ENCODE data around the gene MARK4. TPM values are rescaled to one million over a fixed set of nuclear protein-coding genes. Genes with fewer than 3 reads are reported as not detected.

MARK4 gene
- total RNA-seq, 2 experiments from 2014 or later = 18.1 to 19.8 TPM

- TF ChIP-seq, protein P1, sequence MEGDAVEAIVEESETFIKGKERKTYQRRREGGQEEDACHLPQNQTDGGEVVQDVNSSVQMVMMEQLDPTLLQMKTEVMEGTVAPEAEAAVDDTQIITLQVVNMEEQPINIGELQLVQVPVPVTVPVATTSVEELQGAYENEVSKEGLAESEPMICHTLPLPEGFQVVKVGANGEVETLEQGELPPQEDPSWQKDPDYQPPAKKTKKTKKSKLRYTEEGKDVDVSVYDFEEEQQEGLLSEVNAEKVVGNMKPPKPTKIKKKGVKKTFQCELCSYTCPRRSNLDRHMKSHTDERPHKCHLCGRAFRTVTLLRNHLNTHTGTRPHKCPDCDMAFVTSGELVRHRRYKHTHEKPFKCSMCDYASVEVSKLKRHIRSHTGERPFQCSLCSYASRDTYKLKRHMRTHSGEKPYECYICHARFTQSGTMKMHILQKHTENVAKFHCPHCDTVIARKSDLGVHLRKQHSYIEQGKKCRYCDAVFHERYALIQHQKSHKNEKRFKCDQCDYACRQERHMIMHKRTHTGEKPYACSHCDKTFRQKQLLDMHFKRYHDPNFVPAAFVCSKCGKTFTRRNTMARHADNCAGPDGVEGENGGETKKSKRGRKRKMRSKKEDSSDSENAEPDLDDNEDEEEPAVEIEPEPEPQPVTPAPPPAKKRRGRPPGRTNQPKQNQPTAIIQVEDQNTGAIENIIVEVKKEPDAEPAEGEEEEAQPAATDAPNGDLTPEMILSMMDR (IDR thresholded peaks at IDR 0.05) = no peak
- intact Hi-C loops (cut with DNase I, micrococcal nuclease) = no loop called here
- peak in 1 of 14 experiments; percentile 13 for DNase-seq
- Histone ChIP-seq H3K27me3 (ENCODE audit: control insufficient read depth in 1 of 2, insufficient read depth in 2 of 2, low read length in 2 of 2) (peaks cover 0 to 12% of the 10 kb centered on the region in 2 experiments), H3K27ac (ENCODE audit: low read depth in 1 of 2, low read length in 2 of 2) (no peak overlapping the region), H3K36me3 (ENCODE audit: insufficient read depth, low read length) (peaks cover 22% of the 10 kb centered on the region), H3K9me3 (ENCODE audit: control insufficient read depth in 1 of 2, insufficient read depth in 1 of 2, low read length in 2 of 2) (peaks cover 0 to 12% of the 10 kb centered on the region in 2 experiments), H3K4me1 (ENCODE audit: insufficient read depth, low read length) (no peaks in the 10 kb centered on the region), H3K4me3 (ENCODE audit: low read length) (no peak overlapping the region)
- no peaks in the 10 kb centered on the region for H3K4me1 Mint-ChIP-seq (ENCODE audit: low read depth)
- H3K36me3 Mint-ChIP-seq (ENCODE audit: low read depth) = peaks cover 25% of the 10 kb centered on the region
- H3K4me3 Mint-ChIP-seq = no peak overlapping the region
- peaks cover 7% of the 10 kb centered on the region for H3K27me3 Mint-ChIP-seq
- ChIA-PET CTCF (no interaction called here), POLR2A (no interaction called here)
- no peak overlapping the region for H3K27ac Mint-ChIP-seq
- no peaks in the 10 kb centered on the region for H3K9me3 Mint-ChIP-seq
- no peak for ATAC-seq (ENCODE audit: poor library complexity)
These were observed 99.5 kb downstream of the MARK4 start for GRCh38 chr19:45350477-45351058.

- Mint-ChIP-seq H3K27ac (no peak overlapping the region), H3K27me3 (no peaks in the 10 kb centered on the region), H3K4me3 (no peak overlapping the region), H3K4me1 (ENCODE audit: low read depth) (no peaks in the 10 kb centered on the region), H3K36me3 (ENCODE audit: low read depth) (peaks cover 27% of the 10 kb centered on the region), H3K9me3 (no peaks in the 10 kb centered on the region)
- peaks cover 22% of the 10 kb centered on the region for H3K36me3 ChIP-seq (ENCODE audit: insufficient read depth, low read length)
- TF ChIP-seq, protein P1 (IDR thresholded peaks at IDR 0.05) = no peak
- POLR2A ChIA-PET = no interaction called here
- H3K4me3 ChIP-seq (ENCODE audit: low read length) = no peak overlapping the region
- no peak overlapping the region for H3K27ac ChIP-seq (ENCODE audit: low read depth in 1 of 2, low read length in 2 of 2)
- peaks cover 0 to 9% of the 10 kb centered on the region in 2 experiments for H3K9me3 ChIP-seq (ENCODE audit: control insufficient read depth in 1 of 2, insufficient read depth in 1 of 2, low read length in 2 of 2)
- no peaks in the 10 kb centered on the region for H3K4me1 ChIP-seq (ENCODE audit: insufficient read depth, low read length)
- no peak for DNase-seq
- no peak for ATAC-seq (ENCODE audit: poor library complexity)
- peaks cover 0 to 4% of the 10 kb centered on the region in 2 experiments for H3K27me3 ChIP-seq (ENCODE audit: control insufficient read depth in 1 of 2, insufficient read depth in 2 of 2, low read length in 2 of 2)
- CTCF ChIA-PET = interaction anchor here (1.0 kb wide), 1 partner anchor 134 kb away, joined by 3 read pairs; no protein-coding TSS in a partner anchor
- intact Hi-C loops (cut with DNase I, micrococcal nuclease) = no loop called here
These were observed 100.4 kb downstream of the MARK4 start for GRCh38 chr19:45351401-45351952.

GRCh38 chr19:45352062-45352461 is 101.0 kb downstream of the MARK4 start:
- peaks cover 0 to 6% of the 10 kb centered on the region in 2 experiments for H3K9me3 ChIP-seq (ENCODE audit: control insufficient read depth in 1 of 2, insufficient read depth in 1 of 2, low read length in 2 of 2)
- H3K36me3 Mint-ChIP-seq (ENCODE audit: low read depth) = peaks cover 30% of the 10 kb centered on the region
- no peaks in the 10 kb centered on the region for H3K9me3 Mint-ChIP-seq
- H3K27me3 ChIP-seq (ENCODE audit: control insufficient read depth in 1 of 2, insufficient read depth in 2 of 2, low read length in 2 of 2) = no peaks in the 10 kb centered on the region
- no peak overlapping the region for H3K4me3 ChIP-seq (ENCODE audit: low read length)
- H3K36me3 ChIP-seq (ENCODE audit: insufficient read depth, low read length) = peaks cover 22% of the 10 kb centered on the region
- no peak overlapping the region for H3K27ac ChIP-seq (ENCODE audit: low read depth in 1 of 2, low read length in 2 of 2)
- ATAC-seq (ENCODE audit: poor library complexity) (no peak), DNase-seq (no peak)
- CTCF ChIA-PET = interaction anchor here (1.0 kb wide), 1 partner anchor 133 kb away, joined by 3 read pairs; no protein-coding TSS in a partner anchor
- no peaks in the 10 kb centered on the region for H3K4me1 ChIP-seq (ENCODE audit: insufficient read depth, low read length)
- POLR2A ChIA-PET = no interaction called here
- H3K4me1 Mint-ChIP-seq (ENCODE audit: low read depth) = no peaks in the 10 kb centered on the region
- H3K27ac Mint-ChIP-seq = no peak overlapping the region
- TF ChIP-seq, protein P1 (IDR thresholded peaks at IDR 0.05) = no peak
- no peak overlapping the region for H3K4me3 Mint-ChIP-seq
- intact Hi-C loops (cut with DNase I, micrococcal nuclease) = no loop called here
- no peaks in the 10 kb centered on the region for H3K27me3 Mint-ChIP-seq

Data from CD4-positive, alpha-beta T cell (primary cell).